HL-60 (cell line): Measurements from ENCODE around the gene IFT81.
"Not testable (repeated sequence)": the region's sequence is repeated elsewhere in the genome, so short reads cannot be mapped to it uniquely, and the experiment has no call there.

ENCODE experiments used
- DNase-seq, 2 experiments: peaks; one replicate each; pipeline ENCODE4 v3.0.0-alpha.2; 2010 to 2020; ENCODE audit warnings: low read depth in 1 of 2, low spot score in 1 of 2
- H3K27ac ChIP-seq: fragments of 250-450 bp; sonication (Bioruptor Pico); replicated peaks from 2 replicates; pipeline ENCODE4 v1.5.1; 2020; ENCODE audit warnings: mild to moderate bottlenecking, moderate library complexity
- H3K27me3 ChIP-seq: fragments of 250-450 bp; sonication (Bioruptor Pico); 2 replicates; pipeline ENCODE4 v1.5.1; 2021; ENCODE audit warnings: mild to moderate bottlenecking, moderate library complexity; ENCODE audit not compliant: insufficient read depth, poor library complexity, severe bottlenecking
- H3K4me3 ChIP-seq: replicated peaks from 2 replicates; pipeline ENCODE4 v1.5.1; 2011; ENCODE audit warnings: mild to moderate bottlenecking, control low read depth, low read length; ENCODE audit not compliant: insufficient read depth
- CTCF ChIP-seq: IDR thresholded peaks from one replicate; pipeline ENCODE4 v1.5.1; 2011; ENCODE audit warnings: low read length, control low read depth, inconsistent platforms; ENCODE audit not compliant: insufficient read depth
- GABPA ChIP-seq: IDR thresholded peaks from 2 replicates; pipeline ENCODE4 v1.6.1; 2012; ENCODE audit warnings: low read depth
- POLR2AphosphoS5 ChIP-seq: IDR thresholded peaks from 2 replicates; pipeline ENCODE4 v1.6.1; 2012; ENCODE audit warnings: low read depth
- REST ChIP-seq: IDR thresholded peaks from 2 replicates; pipeline ENCODE4 v1.6.1; 2012; ENCODE audit warnings: low read depth; ENCODE audit not compliant: insufficient replicate concordance
- SPI1 ChIP-seq: IDR thresholded peaks from 2 replicates; pipeline ENCODE4 v1.6.1; 2012; ENCODE audit warnings: low read depth, mild to moderate bottlenecking, borderline replicate concordance

The IFT81 gene

GRCh38 chr12:110227138-110227537, 103.0 kb downstream of the IFT81 start:
- H3K4me3 ChIP-seq, result no peak overlapping the region
- H3K27me3 ChIP-seq, result no peaks in the 10 kb centered on the region
- no peak overlapping the region for H3K27ac ChIP-seq
- no peak for TF ChIP-seq CTCF
- no peak for TF ChIP-seq SPI1
- TF ChIP-seq REST, result no peak
- no peak for TF ChIP-seq GABPA
- no peak for TF ChIP-seq POLR2AphosphoS5
- no peak for DNase-seq

- not testable (repeated sequence) for H3K27me3 ChIP-seq, DNase-seq, H3K4me3 ChIP-seq, H3K27ac ChIP-seq
These were observed 104.2 kb downstream of the IFT81 start for GRCh38 chr12:110228348-110228747.

- no peaks in the 10 kb centered on the region for H3K27me3 ChIP-seq
- no peak for DNase-seq
- no peak overlapping the region for H3K27ac ChIP-seq
- H3K4me3 ChIP-seq, result no peak overlapping the region
- TF ChIP-seq SPI1 (no peak), REST (no peak), GABPA (no peak), CTCF (no peak), POLR2AphosphoS5 (no peak)
These were observed 104.6 kb downstream of the IFT81 start for GRCh38 chr12:110228756-110229155.

- Histone ChIP-seq H3K4me3 (no peak overlapping the region), H3K27ac (no peak overlapping the region), H3K27me3 (no peaks in the 10 kb centered on the region)
- DNase-seq, result no peak
- TF ChIP-seq REST (no peak), POLR2AphosphoS5 (no peak), SPI1 (no peak), CTCF (no peak), GABPA (no peak)
These were observed 105.3 kb downstream of the IFT81 start for GRCh38 chr12:110229409-110229808.
